H1 (cell line): ENCODE data around the gene TRIM27. TPM values are rescaled to one million over a fixed set of nuclear protein-coding genes. Genes with fewer than 3 reads are reported as not detected.
A peak's percentile ranks its signal among the peaks of the same experiment; 100 is the strongest.

Experiments used
- ASH2L ChIP-seq: fragments of 200-600, 300-600 bp; sonication (generic); IDR thresholded peaks from one replicate; pipeline ENCODE4 v1.7.1; 2017; ENCODE audit warnings: low read length
- ATF2 ChIP-seq: IDR thresholded peaks from 2 replicates; pipeline ENCODE4 v1.6.1; 2012; ENCODE audit warnings: low read length, inconsistent platforms
- ATF3 ChIP-seq: IDR thresholded peaks from 2 replicates; pipeline ENCODE4 v1.6.1; 2011; ENCODE audit warnings: low read depth, mild to moderate bottlenecking, low read length; ENCODE audit not compliant: insufficient read depth
- BRCA1 ChIP-seq: IDR thresholded peaks from 2 replicates; pipeline ENCODE4 v1.6.1; 2012; ENCODE audit warnings: low read depth, low read length, improper control_type of control experiment
- CBX8 ChIP-seq: fragments of 300-800, 300-1000 bp; sonication (generic); IDR thresholded peaks from 2 replicates; pipeline ENCODE4 v1.7.1; 2016; ENCODE audit warnings: low read depth, low read length, borderline replicate concordance
- CTBP2 ChIP-seq: IDR thresholded peaks from 2 replicates; pipeline ENCODE4 v1.7.0; 2011; ENCODE audit warnings: borderline replicate concordance, mild to moderate bottlenecking, moderate library complexity, mixed read lengths, low read length; ENCODE audit not compliant: insufficient read depth, insufficient read length
- E2F6 ChIP-seq: IDR thresholded peaks from 2 replicates; pipeline ENCODE4 v1.6.1; 2012; ENCODE audit warnings: inconsistent platforms
- GTF2F1 ChIP-seq: IDR thresholded peaks from 2 replicates; pipeline ENCODE4 v1.6.1; 2012; ENCODE audit warnings: low read depth, low read length, improper control_type of control experiment, borderline replicate concordance
- KDM1A ChIP-seq: fragments of 200-600, 300-600 bp; sonication (generic); IDR thresholded peaks from 2 replicates; pipeline ENCODE4 v1.7.1; 2016; ENCODE audit warnings: mild to moderate bottlenecking, low read length, borderline replicate concordance
- KDM4A ChIP-seq: IDR thresholded peaks from one replicate; pipeline ENCODE4 v1.7.1; 2012; ENCODE audit warnings: low read depth, mild to moderate bottlenecking, moderate library complexity, low read length, inconsistent platforms; ENCODE audit not compliant: severe bottlenecking
- MAFK ChIP-seq: IDR thresholded peaks from 2 replicates; pipeline ENCODE4 v1.6.1; 2012; ENCODE audit warnings: low read depth, mild to moderate bottlenecking, improper control_type of control experiment, low read length
- NANOG ChIP-seq: IDR thresholded peaks from 2 replicates; pipeline ENCODE4 v1.6.1; 2011; ENCODE audit warnings: low read length, low read depth, mild to moderate bottlenecking, inconsistent platforms; ENCODE audit not compliant: insufficient read depth, poor library complexity, severe bottlenecking
- POLR2AphosphoS5 ChIP-seq: IDR thresholded peaks from 2 replicates; pipeline ENCODE4 v1.6.1; 2011; ENCODE audit warnings: low read depth, low read length
- RAD21 ChIP-seq, 2 experiments: IDR thresholded peaks in 1 of 2; conservative IDR thresholded peaks in 1 of 2; 2 replicates each; pipeline ENCODE4 v1.6.1; 2011; ENCODE audit warnings: low read depth in 2 of 2, low read length in 2 of 2, improper control_type of control experiment in 1 of 2, inconsistent platforms in 1 of 2, mild to moderate bottlenecking in 1 of 2, moderate library complexity in 1 of 2
- SIN3A ChIP-seq, 2 experiments: IDR thresholded peaks in 1 of 2; conservative IDR thresholded peaks in 1 of 2; 2 replicates each; pipeline ENCODE4 v1.6.1; 2011 to 2012; ENCODE audit warnings: low read length in 2 of 2, improper control_type of control experiment in 1 of 2, low read depth in 1 of 2, mild to moderate bottlenecking in 1 of 2
- SP1 ChIP-seq: IDR thresholded peaks from 2 replicates; pipeline ENCODE4 v1.6.1; 2011; ENCODE audit warnings: low read depth, low read length
- SUZ12 ChIP-seq: fragments of 200-600 bp; sonication (generic); IDR thresholded peaks from 2 replicates; pipeline ENCODE4 v1.6.1; 2012; ENCODE audit warnings: mild to moderate bottlenecking, inconsistent platforms, low read length, moderate library complexity, mixed read lengths
- ZNF274 ChIP-seq: IDR thresholded peaks from 2 replicates; pipeline ENCODE4 v1.7.0; 2012; ENCODE audit warnings: low read length, borderline replicate concordance; ENCODE audit errors: extremely low read depth
- polyA plus RNA-seq, 7 experiments: library from polyadenylated mRNA; depleted of rRNA in 3 of 7; stranded (reverse) in 5 of 7; unstranded in 2 of 7; fragments of >200 nt in 5 of 7; fragments of 200-250 nt in 2 of 7; gene quantifications; 1 replicate in 5 of 7; 2 replicates in 1 of 7; 4 replicates in 1 of 7; pipeline versions ENCODE4 v1.2.1 to v1.2.3, GENCODE V29; 2011 to 2013; ENCODE audit warnings: missing spikeins in 2 of 7, mixed read lengths in 2 of 7
- total RNA-seq: library from RNA; stranded (reverse); fragmentation: NEBNext Ultra II Directional; extraction: Animal tissue kit (Norgen Biotek cat#: 25700); gene quantifications from 2 replicates; pipeline ENCODE4 v1.2.1, GENCODE V29; 2021

Gene TRIM27
- total and polyA plus RNA-seq, 2 of the 8 experiments (the other 6 are each of a cell fraction or from before 2014, with no cell fraction given): 76.4 to 85.9 TPM

GRCh38 chr6:28863604-28864325 lies 60.0 kb downstream of the TRIM27 start (continued):
- peak; percentile 17 to 68; a peak in 2 of 4 replicates for TF ChIP-seq SIN3A (conservative IDR thresholded peaks at IDR 0.05 in 1 of 2, IDR thresholded peaks at IDR 0.05 in 1 of 2; ENCODE audit: low read depth in 1 of 2, low read length in 2 of 2)
- no peak for TF ChIP-seq SP1
- no peak for TF ChIP-seq ATF3
- no peak for TF ChIP-seq KDM1A
- no peak for TF ChIP-seq ZNF274
- TF ChIP-seq RAD21 (IDR thresholded peaks at IDR 0.05 in 1 of 2, conservative IDR thresholded peaks at IDR 0.05 in 1 of 2; ENCODE audit: low read depth in 2 of 2, low read length in 2 of 2): peak in 1 of 2 experiments; percentile 10; a peak in 1 of 4 replicates
- TF ChIP-seq MAFK: peak; percentile 83; the same call in 1 of the 2 replicates
- peak; percentile 70 for TF ChIP-seq ATF2
- no peak; the same call in 1 of the 2 replicates for TF ChIP-seq SUZ12
- TF ChIP-seq E2F6: peak; percentile 98
- TF ChIP-seq CBX8: no peak
- TF ChIP-seq CTBP2: no peak
- no peak for TF ChIP-seq POLR2AphosphoS5
- TF ChIP-seq NANOG: no peak
- peak; percentile 70 for TF ChIP-seq KDM4A
- TF ChIP-seq BRCA1: 0 out of 2 replicates have a peak, but pooled peaks have one; percentile 5
- peak; percentile 20; the same call in 1 of the 2 replicates for TF ChIP-seq GTF2F1
- peak; percentile 100 for TF ChIP-seq ASH2L
